Kidney epithelial cell (primary cell): ENCODE results near the gene GGTA1. TPM values are rescaled to one million over a fixed set of nuclear protein-coding genes. Genes with fewer than 3 reads are reported as not detected.

Source experiments
- DNase-seq: peaks from one replicate; pipeline ENCODE4 v3.0.0-alpha.2; 2010; ENCODE audit warnings: low read depth
- H3K27me3 ChIP-seq: 2 replicates; pipeline ENCODE4 v1.6.0; 2011; ENCODE audit warnings: low read length; ENCODE audit not compliant: control insufficient read depth, insufficient read depth
- H3K36me3 ChIP-seq: 2 replicates; pipeline ENCODE4 v1.5.1; 2011; ENCODE audit warnings: low read length; ENCODE audit not compliant: control insufficient read depth, insufficient read depth
- H3K4me3 ChIP-seq: 2 replicates; pipeline ENCODE4 v1.5.1; 2011; ENCODE audit warnings: low read depth, mild to moderate bottlenecking, control low read depth, low read length
- CTCF ChIP-seq: IDR thresholded peaks from 2 replicates; pipeline ENCODE4 v1.5.1; 2011; ENCODE audit warnings: mild to moderate bottlenecking, moderate library complexity, low read length, control low read depth, inconsistent platforms; ENCODE audit not compliant: insufficient read depth, poor library complexity, severe bottlenecking
- total RNA-seq: library from RNA; depleted of rRNA; stranded (reverse); fragments of >200 nt; gene quantifications from 2 replicates; pipeline ENCODE4 v1.2.3, GENCODE V29; 2015

GGTA1 gene
- total RNA-seq, 1 donor from 2014 or later = not detected

- Histone ChIP-seq H3K36me3 (no peaks in the 10 kb centered on the region), H3K4me3 (no peak overlapping the region), H3K27me3 (no peaks in the 10 kb centered on the region)
- no peak for DNase-seq
- TF ChIP-seq CTCF = no peak
Measured at GRCh38 chr9:121434969-121435368, 64.7 kb downstream of the GGTA1 start.

- H3K4me3 ChIP-seq = no peak overlapping the region
- no peak for TF ChIP-seq CTCF
- no peaks in the 10 kb centered on the region for H3K36me3 ChIP-seq
- DNase-seq = no peak
- H3K27me3 ChIP-seq = no peaks in the 10 kb centered on the region
Measured at GRCh38 chr9:121427899-121428298, 71.7 kb downstream of the GGTA1 start.

GRCh38 chr9:121424024-121424432 is 75.6 kb downstream of the GGTA1 start:
- DNase-seq = no peak
- Histone ChIP-seq H3K36me3 (no peaks in the 10 kb centered on the region), H3K4me3 (no peak overlapping the region), H3K27me3 (no peaks in the 10 kb centered on the region)
- TF ChIP-seq CTCF = no peak

- no peaks in the 10 kb centered on the region for H3K36me3 ChIP-seq
- H3K27me3 ChIP-seq = peaks cover 2% of the 10 kb centered on the region
- H3K4me3 ChIP-seq = no peak overlapping the region
- DNase-seq = no peak
- no peak for TF ChIP-seq CTCF
Measured at GRCh38 chr9:121411993-121412392, 87.7 kb downstream of the GGTA1 start.

- no peaks in the 10 kb centered on the region for H3K36me3 ChIP-seq
- H3K4me3 ChIP-seq = no peak overlapping the region
- TF ChIP-seq CTCF = no peak
- no peak for DNase-seq
- no peaks in the 10 kb centered on the region for H3K27me3 ChIP-seq
Measured at GRCh38 chr9:121405899-121406298, 93.7 kb downstream of the GGTA1 start.

Other genes with a start within 250 kb of the GGTA1 start
- 163 and 180 TPM in 2 replicates for gene GSN, start 231.7 kb downstream of the GGTA1 start, total RNA-seq
- gene STOM, start 129.6 kb downstream of the GGTA1 start, total RNA-seq = 16.8 and 18.9 TPM in 2 replicates
- 38.0 and 51.1 TPM in 2 replicates for gene DAB2IP, start 151.8 kb upstream of the GGTA1 start, total RNA-seq